ENCODE measurements around the gene DIAPH2.
"Not testable (repeated sequence)": the region's sequence is repeated elsewhere in the genome, so short reads cannot be mapped to it uniquely, and the experiment has no call there.

The DIAPH2 gene

DNA sequence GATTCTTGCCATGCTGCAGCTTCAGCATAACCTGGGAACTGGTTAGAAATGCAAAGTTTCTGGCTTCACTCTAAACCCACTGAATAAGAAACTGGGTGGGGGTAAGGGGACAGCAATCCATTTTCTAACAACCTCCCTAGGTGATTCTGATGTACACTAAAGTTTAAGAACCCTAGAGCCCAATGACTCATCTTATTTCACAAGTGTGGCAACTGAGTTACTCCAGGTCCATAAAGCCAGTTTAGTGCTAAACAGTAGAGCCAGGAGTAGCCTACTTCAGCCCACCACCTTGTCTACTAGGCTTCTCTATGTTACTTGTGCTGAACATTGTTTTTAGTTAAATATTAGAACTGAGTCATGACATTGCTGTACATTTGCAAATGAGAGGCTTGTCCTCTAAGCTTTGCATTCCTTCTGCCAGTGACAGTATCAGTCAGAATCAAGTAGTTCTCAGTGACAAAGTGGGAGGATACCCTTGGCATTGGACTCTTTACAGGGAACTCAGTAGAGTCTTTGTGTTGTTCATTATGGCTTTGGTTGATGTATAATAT lies 717.0 kb downstream of the DIAPH2 start:
- DNase-seq = no peak

DNA sequence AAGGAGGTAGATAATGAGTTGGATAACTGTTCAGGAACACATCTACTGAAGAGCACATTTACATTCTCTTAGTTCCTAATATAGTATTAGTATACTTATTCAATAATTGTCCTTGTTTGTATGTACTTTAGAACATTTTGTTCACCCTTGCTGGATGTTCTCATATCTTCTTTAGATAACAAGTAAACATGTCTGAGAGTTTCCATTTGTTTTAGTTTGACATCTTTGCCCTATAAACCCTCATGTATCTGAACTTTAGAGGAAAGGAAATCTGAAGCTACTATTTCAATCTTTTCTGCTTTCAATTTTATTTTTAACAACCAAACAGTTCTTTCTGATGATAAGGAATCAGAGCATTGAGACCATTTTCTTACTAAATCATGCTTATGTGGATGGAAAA lies 717.7 kb downstream of the DIAPH2 start:
- no peak for DNase-seq

DNA sequence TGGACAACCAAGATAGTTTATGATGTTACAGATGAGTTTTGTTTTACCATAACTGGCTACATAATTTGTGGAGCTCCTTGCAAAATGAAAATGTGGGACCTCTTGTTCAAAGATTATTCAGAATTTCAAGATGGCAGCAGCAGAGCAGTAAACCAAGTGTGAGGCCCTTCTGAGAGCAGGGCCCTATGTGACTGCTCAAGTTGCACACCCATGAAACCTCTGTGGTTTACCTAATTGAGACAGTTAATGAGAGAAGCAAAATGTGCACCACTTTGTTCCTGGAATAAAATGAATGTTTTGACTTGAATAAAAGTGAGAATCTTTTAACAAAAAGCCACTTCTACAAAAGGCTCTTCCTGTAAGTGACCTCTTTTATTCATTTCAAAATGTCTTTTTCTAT lies 718.3 kb downstream of the DIAPH2 start:
- DNase-seq = no peak

DNA sequence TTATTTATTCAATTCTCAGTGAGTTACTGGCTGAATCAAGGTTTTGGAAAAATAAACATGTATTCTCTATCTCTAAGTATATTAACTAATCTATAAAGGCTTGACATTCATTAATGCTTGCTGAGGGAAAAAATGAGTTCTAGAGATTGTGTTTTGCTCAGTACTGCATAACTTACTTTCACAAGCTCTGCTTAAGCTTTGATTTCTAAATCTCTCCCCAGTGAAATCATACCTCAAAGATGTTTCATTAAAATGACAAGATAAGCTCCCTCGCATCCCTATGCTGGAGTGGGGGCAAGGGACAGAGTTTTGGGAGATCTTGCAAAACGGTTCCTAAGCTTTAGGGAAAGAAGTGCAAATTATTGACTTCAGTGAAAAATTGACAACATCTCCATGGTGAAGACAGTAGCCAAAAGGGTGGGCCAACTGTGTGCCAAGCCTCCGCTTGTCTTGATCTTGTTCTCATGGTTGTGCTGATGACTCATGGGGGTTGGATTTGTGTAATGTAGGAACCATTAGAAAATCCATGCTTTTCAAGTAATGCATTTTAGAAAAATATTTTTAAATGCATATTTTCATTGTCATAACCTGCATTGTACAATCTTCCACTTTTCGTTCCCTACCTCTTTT lies 720.5 kb downstream of the DIAPH2 start:
- DNase-seq = no peak

DNA sequence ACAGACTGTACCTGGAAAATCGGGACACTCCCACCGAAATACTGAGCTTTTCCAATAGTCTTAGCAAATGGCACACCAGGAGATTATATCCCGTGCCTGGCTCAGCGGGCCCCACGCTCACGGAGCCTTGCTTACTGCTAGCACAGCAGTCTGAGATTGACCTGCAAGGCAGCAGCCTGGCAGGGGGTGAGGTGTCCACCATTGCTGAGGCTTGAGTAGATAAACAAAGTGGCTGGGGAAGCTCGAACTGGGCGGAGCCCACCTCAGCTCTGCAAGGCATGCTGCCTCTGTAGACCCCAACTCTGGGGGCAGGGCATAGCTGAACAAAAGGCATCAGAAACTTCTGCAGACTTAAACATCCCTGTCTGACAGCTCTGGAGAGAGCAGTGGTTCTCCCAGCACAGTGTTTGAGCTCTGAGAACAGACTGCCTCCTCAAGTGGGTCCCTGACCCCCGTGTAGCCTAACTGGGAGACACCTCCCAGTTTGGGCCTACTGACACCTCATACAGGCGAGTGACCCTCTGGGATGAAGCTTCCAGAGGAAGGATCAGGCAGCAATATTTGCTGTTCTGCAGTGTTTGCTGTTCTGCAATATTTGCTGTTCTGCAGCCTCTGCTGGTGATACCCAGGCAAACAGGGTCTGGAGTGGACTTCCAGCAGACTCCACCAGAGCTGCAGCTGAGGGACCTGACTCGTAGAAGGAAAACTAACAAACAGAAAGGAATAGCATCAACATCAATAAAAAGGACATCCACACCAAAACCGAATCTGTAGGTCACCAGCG lies 725.2 kb downstream of the DIAPH2 start:
- DNase-seq = not testable (repeated sequence)

DNA sequence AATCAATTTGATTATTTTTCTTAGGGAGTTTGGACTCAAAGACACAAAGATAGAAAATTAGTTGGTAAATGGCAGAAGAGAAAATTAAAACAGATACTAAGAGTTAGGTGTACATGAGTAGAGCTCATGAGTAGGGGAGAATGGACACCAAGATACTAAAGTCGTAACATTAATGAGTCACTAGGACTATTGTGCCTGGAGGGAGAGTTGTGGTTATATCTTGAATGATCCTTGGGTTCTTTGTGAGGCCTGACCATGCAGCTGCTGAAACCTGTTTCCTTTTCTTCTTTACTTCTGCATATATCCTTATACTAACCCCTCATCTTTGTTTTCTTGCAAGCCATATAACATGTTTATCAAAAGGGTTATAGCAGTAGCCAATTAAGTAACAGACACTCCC lies 731.8 kb downstream of the DIAPH2 start:
- no peak for DNase-seq

DNA sequence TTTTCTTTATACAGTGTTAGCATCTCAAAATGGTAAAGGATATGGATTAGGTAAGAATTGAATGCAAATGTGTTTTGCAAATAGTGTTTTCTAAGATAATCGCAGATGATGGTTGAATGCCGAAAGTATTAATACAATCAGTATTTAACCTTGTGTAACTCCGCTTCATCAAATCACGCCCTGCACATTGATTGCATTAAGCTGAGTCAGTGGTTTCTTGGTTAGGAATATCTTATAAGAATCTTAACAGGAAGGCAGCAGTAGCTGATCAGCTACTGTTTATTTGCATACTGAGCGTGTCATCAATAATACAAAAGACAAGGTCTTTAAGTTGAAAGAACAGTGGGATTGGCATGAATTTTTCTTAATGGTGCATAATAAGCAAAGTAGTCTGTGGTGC lies 744.5 kb downstream of the DIAPH2 start:
- no peak for DNase-seq

DNA sequence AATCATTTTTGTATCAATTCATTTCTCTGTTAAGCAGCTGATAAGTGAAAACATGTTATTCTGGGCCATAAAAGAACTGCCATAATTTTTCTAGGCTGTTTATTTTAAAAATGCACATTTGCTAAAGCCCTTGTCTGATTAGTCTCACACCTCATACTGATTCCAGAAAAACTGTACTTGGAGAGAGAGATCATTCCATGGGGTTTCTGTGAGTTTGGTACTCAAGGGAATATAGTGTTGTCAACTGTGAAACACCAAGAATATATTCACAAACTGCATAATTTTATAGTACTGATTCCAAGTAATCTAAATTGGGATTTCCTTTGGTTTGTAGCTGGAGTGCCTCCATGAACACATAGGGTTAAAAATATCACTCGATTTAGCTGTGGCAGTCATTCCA lies 746.6 kb downstream of the DIAPH2 start:
- DNase-seq = no peak

DNA sequence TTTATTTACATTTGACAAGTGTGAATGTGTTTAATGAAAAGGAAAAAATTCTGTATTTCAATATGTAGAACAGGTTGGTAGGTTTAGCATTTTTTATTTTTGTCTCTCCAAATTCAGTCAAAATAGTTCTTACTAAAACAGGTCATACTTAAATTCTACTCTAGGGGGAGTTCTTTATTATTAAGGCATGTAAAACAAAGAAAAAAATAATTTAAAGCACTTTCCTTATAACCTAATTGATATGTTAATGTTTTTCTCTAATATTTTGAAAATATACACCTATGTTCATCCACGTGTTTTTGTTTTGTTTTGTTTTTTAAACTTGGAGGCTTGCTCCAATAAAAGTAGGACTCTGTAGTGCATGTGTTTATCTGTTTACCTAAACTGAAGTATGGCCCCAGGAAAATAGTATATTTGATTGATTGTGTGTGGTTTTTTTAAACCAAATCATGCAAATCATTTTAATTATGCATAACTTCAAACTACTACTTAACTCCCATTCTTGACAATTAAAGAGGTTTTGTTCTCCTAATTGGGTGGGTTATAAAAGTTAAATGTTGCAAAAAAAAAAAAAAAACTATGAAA lies 761.7 kb downstream of the DIAPH2 start:
- DNase-seq = no peak

DNA sequence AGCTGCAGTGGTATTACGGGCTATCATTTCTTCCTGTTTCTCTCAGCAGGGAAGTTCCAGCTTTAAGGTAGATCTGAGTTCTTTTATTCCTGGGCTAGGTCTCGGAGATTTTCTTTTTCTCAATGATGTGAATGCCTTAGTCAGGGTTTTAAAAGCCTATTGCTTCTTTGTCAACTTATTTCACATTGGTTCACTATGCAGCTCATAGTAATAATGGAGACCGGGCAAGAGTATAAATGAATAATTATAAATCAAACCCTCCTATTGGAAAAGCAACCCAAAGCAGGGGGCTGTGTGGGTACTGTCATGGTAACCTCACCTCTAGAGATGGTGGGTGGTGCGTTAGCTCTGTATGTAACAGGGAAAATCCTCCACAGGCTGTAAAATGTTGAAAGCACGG lies 762.7 kb downstream of the DIAPH2 start:
- DNase-seq = no peak

DNA sequence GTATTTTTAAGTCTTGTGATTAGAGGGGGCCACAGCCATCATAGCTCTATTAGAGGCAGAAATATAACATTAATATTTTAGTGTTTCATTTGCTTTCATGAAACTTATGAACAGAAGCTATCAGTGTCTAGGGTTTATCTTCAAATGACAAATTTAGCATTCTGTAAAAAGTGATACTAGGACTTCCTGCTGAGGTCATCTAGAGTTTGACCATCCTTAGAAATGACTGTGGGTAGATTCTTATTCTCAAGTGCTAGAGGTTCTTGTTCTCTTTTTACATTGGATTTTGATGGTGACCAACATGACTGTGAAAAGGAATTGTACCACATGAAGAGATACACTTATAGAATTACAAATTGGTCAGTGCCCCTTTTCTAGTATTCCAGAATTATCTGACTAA lies 767.6 kb downstream of the DIAPH2 start:
- no peak for DNase-seq

DNA sequence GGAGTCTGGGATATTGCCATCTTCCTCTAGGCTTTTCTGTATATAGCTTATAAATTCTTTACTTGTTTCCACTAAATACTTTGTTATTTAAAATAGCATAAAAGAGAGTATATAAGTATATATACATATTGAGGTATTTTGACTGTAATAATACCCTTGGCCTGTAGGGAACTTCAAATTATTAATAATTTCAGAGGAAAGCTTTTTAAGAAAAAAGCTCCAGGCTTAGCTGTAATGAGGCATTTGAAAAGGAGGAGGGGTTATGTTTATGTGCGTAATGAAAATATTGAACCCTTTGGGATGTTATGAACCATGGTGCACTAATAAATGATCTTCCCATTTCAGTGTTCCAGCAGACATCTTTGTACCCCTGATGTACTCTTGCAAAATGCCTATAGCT lies 777.1 kb downstream of the DIAPH2 start:
- no peak for DNase-seq

DNA sequence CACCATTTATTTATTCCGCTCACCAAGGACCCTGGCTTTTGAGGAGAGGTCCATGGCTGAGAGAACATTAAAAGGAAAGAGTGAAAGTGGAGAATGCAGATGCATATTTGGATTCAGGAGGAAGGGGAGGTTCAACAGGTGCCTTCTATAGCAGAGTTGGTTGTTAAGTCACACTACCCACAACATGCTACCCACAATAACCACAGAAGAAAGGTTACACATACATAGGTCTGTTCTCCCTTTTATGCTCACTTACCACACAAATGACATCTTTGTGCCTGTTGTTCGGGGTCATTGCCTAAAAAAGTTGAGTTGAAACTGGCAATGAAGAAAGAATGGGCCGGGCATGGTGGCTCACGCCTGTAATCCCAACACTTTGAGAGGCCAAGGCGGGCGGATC lies 786.4 kb downstream of the DIAPH2 start:
- no peak for DNase-seq

DNA sequence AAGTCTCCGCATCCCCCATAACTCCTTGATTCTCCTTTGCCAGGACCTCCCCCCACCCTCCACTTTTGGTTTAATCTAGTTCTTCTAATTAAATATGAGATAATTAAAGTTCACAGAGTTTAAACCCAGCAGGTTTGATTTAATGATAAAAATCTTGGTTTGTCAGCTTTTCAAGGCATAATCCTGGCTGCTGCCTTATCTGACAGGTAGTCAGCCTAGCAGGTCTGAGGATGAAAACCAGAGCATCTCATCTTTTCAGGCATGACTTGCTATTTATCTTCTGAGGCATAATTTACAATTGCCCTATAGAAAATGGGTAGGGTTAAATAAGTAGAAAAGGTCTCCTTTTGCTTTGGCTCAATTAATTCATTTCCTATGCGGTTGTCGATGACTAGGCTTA lies 790.3 kb downstream of the DIAPH2 start:
- no peak for DNase-seq

DNA sequence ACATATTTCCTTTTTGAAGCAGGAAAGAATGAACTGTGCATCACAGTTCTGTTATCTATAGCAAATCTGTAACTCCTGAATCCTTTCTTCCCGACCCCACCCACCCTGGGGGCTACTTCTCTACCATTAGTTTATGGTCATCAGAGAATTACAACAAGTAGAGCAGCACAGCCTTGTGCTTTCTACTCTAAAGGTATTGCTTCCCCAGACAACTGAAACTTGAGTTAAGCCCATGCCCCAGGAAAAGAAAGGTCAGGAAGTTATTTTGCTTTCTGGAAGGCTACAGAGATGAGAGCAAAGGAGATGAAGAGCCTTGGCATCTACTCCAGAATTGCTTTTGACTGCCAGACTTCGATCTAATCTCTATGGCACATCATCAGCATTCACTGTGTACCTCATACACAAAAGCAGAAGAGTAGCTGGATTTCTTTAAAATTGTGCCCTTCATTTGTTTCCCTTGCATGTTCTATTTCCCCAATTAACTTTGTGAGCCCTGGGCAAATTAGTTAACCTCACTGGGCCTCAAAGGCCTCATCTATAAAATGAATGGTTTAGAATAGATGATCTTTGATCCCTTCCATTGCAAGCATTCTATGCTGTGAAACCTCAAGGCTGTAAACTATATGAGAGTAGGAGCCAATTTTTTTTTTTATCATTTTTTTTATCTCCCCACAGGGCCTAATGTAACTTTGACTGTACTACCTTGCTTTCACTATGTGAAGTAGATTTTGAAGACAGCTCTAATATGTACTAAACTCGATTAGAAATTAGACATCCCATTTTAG lies 794.7 kb downstream of the DIAPH2 start:
- no peak for DNase-seq

DNA sequence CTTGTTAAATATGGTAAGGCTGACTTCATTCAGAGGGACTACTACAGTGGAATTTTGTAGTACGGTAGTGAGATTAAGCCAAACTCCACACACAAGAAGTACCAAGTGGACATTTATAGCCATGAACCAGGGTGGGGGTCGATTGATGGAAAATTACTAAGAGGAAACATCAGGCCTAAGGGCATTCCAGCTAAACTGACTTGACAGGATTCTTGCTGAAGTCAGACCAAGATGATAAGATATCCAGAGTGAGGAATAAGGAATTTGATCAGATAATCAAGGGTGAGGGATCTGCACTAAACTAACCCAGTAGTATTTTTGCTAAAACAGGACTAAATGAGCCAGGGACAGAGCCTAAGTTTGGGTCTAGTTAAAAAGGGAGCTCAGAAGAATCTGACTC lies 796.6 kb downstream of the DIAPH2 start:
- DNase-seq = no peak

DNA sequence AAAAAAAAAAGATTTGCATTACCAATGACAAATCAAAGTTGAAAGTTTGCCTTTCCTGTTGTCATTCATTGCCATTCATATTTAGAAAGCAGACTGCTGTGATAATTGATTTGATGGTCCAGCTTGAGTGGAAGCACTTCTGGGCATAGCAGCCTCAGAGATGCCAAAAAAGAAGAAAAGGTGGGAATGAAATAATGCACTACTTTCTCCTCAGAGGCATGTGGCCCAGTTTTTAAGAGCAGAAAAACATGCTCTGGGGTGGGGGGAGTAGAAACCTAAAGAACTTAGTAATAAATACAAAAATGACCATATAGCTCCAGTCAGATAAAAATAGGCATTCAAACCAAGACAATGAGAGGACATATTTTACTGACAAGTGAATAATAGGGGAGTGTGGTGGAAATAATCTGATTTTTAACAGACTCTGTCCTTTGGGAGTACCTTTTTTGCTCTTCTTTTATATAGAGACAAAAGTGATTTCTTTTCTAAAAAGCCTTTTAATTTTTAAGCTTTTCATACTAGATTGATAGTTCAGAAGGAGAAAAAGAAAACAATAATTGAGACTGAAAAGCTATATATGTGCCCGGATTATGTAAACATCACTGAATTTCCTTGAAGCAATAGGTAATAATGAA lies 798.1 kb downstream of the DIAPH2 start:
- DNase-seq = no peak

DNA sequence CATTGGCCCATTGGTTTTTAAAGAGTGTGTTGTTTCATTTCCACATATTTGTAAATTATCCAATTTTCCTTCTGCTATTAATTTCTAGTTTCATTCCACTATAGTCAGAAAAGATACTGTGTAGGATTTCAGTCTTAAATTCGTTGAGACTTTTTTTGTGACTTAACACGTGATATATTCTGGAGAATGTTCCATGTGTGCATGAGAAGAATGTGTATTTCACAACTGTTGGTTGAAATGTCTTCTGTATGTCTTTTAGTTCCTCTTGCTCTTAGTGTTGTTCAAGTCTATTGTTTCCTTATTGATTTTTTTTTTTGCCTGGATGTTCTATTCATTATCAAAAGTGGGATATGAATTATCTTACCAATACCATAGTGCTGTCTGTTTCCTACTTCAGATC lies 806.0 kb downstream of the DIAPH2 start:
- DNase-seq = no peak

DNA sequence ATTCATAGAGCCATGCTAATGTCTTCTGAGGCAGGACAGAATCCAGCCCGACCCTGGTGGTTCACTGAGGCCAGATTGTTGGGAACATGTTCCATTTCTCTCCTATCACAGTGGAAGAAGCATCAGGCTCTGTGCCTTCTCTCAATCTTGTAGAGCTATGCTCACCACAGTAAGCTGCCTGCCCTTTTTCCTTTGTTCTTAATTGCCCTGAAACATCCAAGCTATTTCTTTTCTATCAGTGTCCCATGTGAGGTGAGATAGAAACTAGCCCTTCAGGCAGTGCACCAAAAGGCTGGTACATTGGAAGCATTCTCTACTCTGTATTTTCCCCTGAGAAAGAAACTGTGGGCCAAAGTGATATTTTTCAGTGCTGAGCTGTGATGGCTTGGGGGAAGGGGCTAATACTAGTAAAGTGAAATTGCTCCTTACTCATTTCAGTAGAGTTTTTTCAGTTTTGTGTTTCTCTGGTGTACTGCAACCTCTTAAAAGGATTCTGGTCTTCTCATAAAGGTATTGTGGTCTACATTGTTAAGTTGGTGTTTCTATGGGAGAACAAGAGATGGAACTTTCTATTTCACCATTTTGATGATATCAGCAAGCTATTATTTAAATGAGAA lies 810.2 kb downstream of the DIAPH2 start:
- no peak for DNase-seq

DNA sequence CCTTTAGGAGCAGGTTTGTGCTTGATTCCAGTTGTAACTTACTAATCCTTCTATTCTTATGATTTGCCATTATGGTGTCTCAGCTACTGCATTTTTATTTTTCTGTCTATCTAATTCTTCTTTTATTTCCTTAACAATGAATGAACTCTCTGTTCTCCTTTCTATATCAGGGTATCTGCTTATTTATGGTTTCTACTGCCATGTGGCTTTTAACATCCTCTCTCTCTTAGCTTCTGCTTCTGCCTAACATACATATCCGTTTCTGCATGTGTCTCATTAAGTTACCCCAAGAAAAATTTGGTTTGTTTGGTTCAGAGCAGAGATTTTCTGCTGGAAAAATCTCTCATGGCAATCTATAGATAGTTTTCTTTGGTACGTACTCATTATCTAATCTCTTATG lies 813.5 kb downstream of the DIAPH2 start:
- DNase-seq = no peak

DNA sequence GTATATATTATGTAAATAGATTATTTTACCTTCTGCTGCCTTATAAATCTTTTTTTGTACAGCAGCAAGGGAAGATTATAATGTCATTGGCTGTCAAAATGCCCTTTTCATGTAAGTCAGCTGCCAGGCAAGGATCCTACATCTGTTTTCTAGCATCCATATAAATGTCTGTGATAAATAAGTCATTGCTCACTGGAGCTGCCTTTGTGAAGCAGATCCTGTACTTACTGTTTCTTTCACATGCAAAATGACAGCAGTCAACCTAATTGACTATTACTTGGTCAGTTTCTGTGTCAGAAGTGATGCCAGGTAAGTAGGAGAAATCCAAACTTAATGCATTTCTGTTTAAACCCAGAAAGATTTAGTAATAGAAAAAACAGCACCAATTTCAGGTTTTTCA lies 819.8 kb downstream of the DIAPH2 start:
- no peak for DNase-seq

DNA sequence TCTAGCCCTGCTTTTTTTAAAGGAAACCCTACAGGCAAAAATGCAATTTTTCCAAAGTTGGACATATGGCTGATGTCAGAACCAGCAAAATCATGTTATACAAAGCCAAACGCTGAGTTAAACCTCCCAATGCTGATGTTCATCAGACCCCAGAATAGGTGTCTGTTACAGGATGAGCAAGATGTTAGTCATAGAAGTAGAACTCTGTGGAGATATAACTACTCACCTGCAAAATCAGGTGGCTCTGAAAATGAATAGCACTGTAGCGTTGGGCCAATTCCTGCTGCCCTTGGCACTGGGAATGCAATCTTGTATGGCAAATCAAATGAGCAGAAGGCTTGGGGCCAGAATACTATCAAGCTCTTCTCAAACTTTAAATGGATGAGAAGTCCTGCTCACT lies 833.1 kb downstream of the DIAPH2 start:
- DNase-seq = no peak
